ENCODE results near the gene DOP1A. TPM values are rescaled to one million over a fixed set of nuclear protein-coding genes. Genes with fewer than 3 reads are reported as not detected.
A peak's percentile ranks its signal among the peaks of the same experiment; 100 is the strongest.
"Not testable (repeated sequence)": the region's sequence is repeated elsewhere in the genome, so short reads cannot be mapped to it uniquely, and the experiment has no call there.

The DOP1A gene
- total RNA-seq, 2 donors from 2014 or later = 26.1 to 27.4 TPM

- TF ChIP-seq CTCF (IDR thresholded peaks at IDR 0.05) = no peak
- no peak for DNase-seq (ENCODE audit: low spot score)
- H3K4me3 ChIP-seq = no peak overlapping the region
- H3K27ac ChIP-seq = no peak overlapping the region
- peaks cover 31% of the 10 kb centered on the region for H3K36me3 ChIP-seq
- no peaks in the 10 kb centered on the region for H3K27me3 ChIP-seq
- H3K4me1 ChIP-seq = peaks cover 0 to 11% of the 10 kb centered on the region in 2 donors
- no peaks in the 10 kb centered on the region for H3K9me3 ChIP-seq
Observed at GRCh38 chr6:83188501-83188900, 121.0 kb downstream of the DOP1A start.

GRCh38 chr6:83190626-83191025 is 123.2 kb downstream of the DOP1A start:
- TF ChIP-seq CTCF (IDR thresholded peaks at IDR 0.05) = no peak
- H3K4me1 ChIP-seq = peaks cover 0 to 16% of the 10 kb centered on the region in 2 donors
- no peak overlapping the region for H3K27ac ChIP-seq
- H3K9me3 ChIP-seq = no peaks in the 10 kb centered on the region
- no peak for DNase-seq (ENCODE audit: low spot score)
- H3K4me3 ChIP-seq = no peak overlapping the region
- peaks cover 18% of the 10 kb centered on the region for H3K36me3 ChIP-seq
- no peaks in the 10 kb centered on the region for H3K27me3 ChIP-seq

GRCh38 chr6:83191974-83192373 is 124.5 kb downstream of the DOP1A start:
- H3K4me3 ChIP-seq = peak overlapping the region; percentile 94 to 100
- H3K27ac ChIP-seq = peak overlapping the region in 1 of 2 donors; percentile 91
- DNase-seq (ENCODE audit: low spot score); H3K27me3 ChIP-seq; H3K9me3 ChIP-seq: not testable (repeated sequence)
- H3K4me1 ChIP-seq = peaks cover 0 to 16% of the 10 kb centered on the region in 2 donors
- peaks cover 16% of the 10 kb centered on the region for H3K36me3 ChIP-seq

GRCh38 chr6:83192456-83192855 is 125.0 kb downstream of the DOP1A start:
- Histone ChIP-seq H3K36me3 (peaks cover 20% of the 10 kb centered on the region), H3K4me1 (peaks cover 0 to 16% of the 10 kb centered on the region in 2 donors), H3K27me3 (no peaks in the 10 kb centered on the region), H3K4me3 (peak overlapping the region; percentile 94 to 100), H3K27ac (peak overlapping the region; percentile 91 to 93), H3K9me3 (no peaks in the 10 kb centered on the region)
- DNase-seq (ENCODE audit: low spot score) = no peak
- TF ChIP-seq CTCF (IDR thresholded peaks at IDR 0.05) = no peak

GRCh38 chr6:83192871-83193746 is 125.6 kb downstream of the DOP1A start, which contains the start of the genes PGM3 and RWDD2A:
Gene PGM3 (minus strand): TSS chr6:83193265. CDS start chr6:83191012, 2,253 bp downstream.
Gene RWDD2A (plus strand): TSS chr6:83193357. CDS start chr6:83194452, 1,095 bp downstream.
- TF ChIP-seq CTCF (IDR thresholded peaks at IDR 0.05) = peak in 1 of 2 donors; percentile 15
- Histone ChIP-seq H3K27me3 (no peaks in the 10 kb centered on the region), H3K9me3 (no peaks in the 10 kb centered on the region), H3K36me3 (peaks cover 15% of the 10 kb centered on the region), H3K27ac (peak within 1 kb of the TSS; percentile 91 to 93), H3K4me1 (peaks cover 0 to 16% of the 10 kb centered on the region in 2 donors), H3K4me3 (peak within 1 kb of the TSS; percentile 94 to 100)
- DNase-seq (ENCODE audit: low spot score) = peak; percentile 93

GRCh38 chr6:83193747-83194566 is 126.5 kb downstream of the DOP1A start:
- DNase-seq (ENCODE audit: low spot score) = no peak
- TF ChIP-seq CTCF (IDR thresholded peaks at IDR 0.05) = no peak
- H3K4me3 ChIP-seq = peak overlapping the region; percentile 94 to 100

More at GRCh38 chr6:83193747-83194566, 126.5 kb downstream of the DOP1A start:
- Histone ChIP-seq H3K27me3 (no peaks in the 10 kb centered on the region), H3K27ac (peak overlapping the region; percentile 91 to 93), H3K4me1 (peaks cover 0 to 16% of the 10 kb centered on the region in 2 donors), H3K9me3 (no peaks in the 10 kb centered on the region), H3K36me3 (peaks cover 13% of the 10 kb centered on the region)
